NCI-H460 (cell line): ENCODE measurements around the gene MAZ. TPM values are rescaled to one million over a fixed set of nuclear protein-coding genes. Genes with fewer than 3 reads are reported as not detected.

Source experiments
- DNase-seq: peaks from one replicate; pipeline ENCODE4 v3.0.0-alpha.2; 2016; ENCODE audit warnings: low read depth; ENCODE audit errors: extremely low read depth
- total RNA-seq: library from RNA; depleted of rRNA; stranded (reverse); fragments of >200 nt; shearing (Covaris generic); gene quantifications from 2 replicates; pipeline ENCODE4 v1.2.3, GENCODE V29; 2014

The MAZ gene
- total RNA-seq, 1 experiment from 2014 or later = 206 TPM

- no peak for DNase-seq
Observed at GRCh38 chr16:29809031-29809747, 2.9 kb downstream of the MAZ start.

- DNase-seq = no peak
Observed at GRCh38 chr16:29809850-29810698, 3.7 kb downstream of the MAZ start.

- no peak for DNase-seq
Observed at GRCh38 chr16:29810699-29811169, 4.4 kb downstream of the MAZ start.

- DNase-seq = peak; percentile 96
Observed at GRCh38 chr16:29811170-29811895, 5.0 kb downstream of the MAZ start.

- DNase-seq = no peak
Observed at GRCh38 chr16:29811896-29812665, 5.8 kb downstream of the MAZ start, which contains the start of gene PRRT2. Gene PRRT2, plus strand, starts transcription at chr16:29812193. Its CDS starts 862 bp downstream, at chr16:29813055.

GRCh38 chr16:29812754-29813643 is 6.7 kb downstream of the MAZ start:
- DNase-seq = no peak

GRCh38 chr16:29813644-29814562 is 7.6 kb downstream of the MAZ start:
- no peak for DNase-seq

GRCh38 chr16:29814592-29814991 is 8.3 kb downstream of the MAZ start:
- DNase-seq = no peak

GRCh38 chr16:29815032-29815721 is 8.8 kb downstream of the MAZ start:
- no peak for DNase-seq

- DNase-seq = peak; percentile 98
Observed at GRCh38 chr16:29815793-29816693, 9.7 kb downstream of the MAZ start, which contains the start of gene PAGR1. Gene PAGR1, plus strand, starts transcription at chr16:29816152. Its CDS starts 374 bp downstream, at chr16:29816526.

- DNase-seq = no peak
Observed at GRCh38 chr16:29816694-29817441, 10.5 kb downstream of the MAZ start.

- DNase-seq = no peak
Observed at GRCh38 chr16:29818082-29818481, 11.8 kb downstream of the MAZ start.

GRCh38 chr16:29819506-29819905 is 13.2 kb downstream of the MAZ start:
- no peak for DNase-seq

- no peak for DNase-seq
Observed at GRCh38 chr16:29820271-29820701, 14.0 kb downstream of the MAZ start, which contains the start of gene MVP. Gene MVP, plus strand, starts transcription at chr16:29820462. Its CDS starts 10,088 bp downstream, at chr16:29830550.
